Heart right ventricle (tissue), 16 donors: ENCODE results near the gene ZNF646. TPM values are rescaled to one million over a fixed set of nuclear protein-coding genes. Genes with fewer than 3 reads are reported as not detected.

Experiments
- ATAC-seq, 8 donors: fragments of 200-7000 bp; cut with Tn5 transposase; one replicate each; pipeline ENCODE4 v1.9.1; 2020; ENCODE audit warnings: mild to moderate bottlenecking in 8 of 8, moderate library complexity in 8 of 8, moderate number of reproducible peaks in 1 of 8
- DNase-seq, 2 donors: peaks; one replicate each; pipeline ENCODE4 v3.0.0-alpha.2; 2020
- H3K27ac ChIP-seq, 10 donors: fragments of 200-600 bp; sonication (generic) in 2 of 10; one replicate each; pipeline versions ENCODE4 v1.5.0 to v1.8.0; 2020 to 2022; ENCODE audit warnings: mild to moderate bottlenecking in 3 of 10
- H3K27me3 ChIP-seq, 7 donors: fragments of 200-600 bp; one replicate each; pipeline ENCODE4 v1.8.0; 2021 to 2022; ENCODE audit warnings: mild to moderate bottlenecking in 2 of 7
- H3K36me3 ChIP-seq, 9 donors: fragments of 200-600 bp; sonication (generic) in 1 of 9; one replicate each; pipeline versions ENCODE4 v1.5.0 to v1.8.0; 2020 to 2022; ENCODE audit warnings: mild to moderate bottlenecking in 2 of 9
- H3K4me1 ChIP-seq, 9 donors: fragments of 200-600 bp; sonication (generic) in 1 of 9; one replicate each; pipeline versions ENCODE4 v1.5.0 to v1.8.0; 2020 to 2022; ENCODE audit warnings: mild to moderate bottlenecking in 4 of 9
- H3K4me3 ChIP-seq, 10 donors: fragments of 200-600 bp; sonication (generic) in 2 of 10; one replicate each; pipeline versions ENCODE4 v1.5.0 to v1.8.0; 2020 to 2022; ENCODE audit warnings: mild to moderate bottlenecking in 7 of 10, moderate library complexity in 2 of 10
- H3K9me3 ChIP-seq, 11 donors: fragments of 200-600 bp in 10 of 11; sonication (generic) in 2 of 11; one replicate each; pipeline versions ENCODE4 v1.5.0 to v1.8.0; 2013 to 2022; ENCODE audit warnings: mild to moderate bottlenecking in 2 of 11, control low read depth in 1 of 11, moderate library complexity in 1 of 11
- WGBS, 2 donors: extraction: QIAGEN DNeasy Blood & Tissue Kit; methylation state at CpG; one replicate each; pipeline ENCODE4 v1.1.7; 2013; ENCODE audit warnings: inconsistent platforms in 1 of 2; 5-methylcytosine and 5-hydroxymethylcytosine counted together
- intact Hi-C, 10 donors: fragments of 100-400 bp; cut with DNase I; formaldehyde crosslinking; loops; one replicate each; pipeline versions ENCODE4 v1.11.1 to v1.14.2; 2022
- polyA plus RNA-seq, 2 donors: library from polyadenylated mRNA; stranded (reverse); fragments of 200-250 nt; gene quantifications; one replicate each; pipeline ENCODE4 v1.2.3, GENCODE V29; 2013
- total RNA-seq, 10 donors: library from RNA; stranded (reverse); fragmentation: NEBNext Ultra II Directional in 3 of 10; extraction: Animal tissue kit (Norgen Biotek cat#: 25700) in 3 of 10; gene quantifications; one replicate each; pipeline versions ENCODE4 v1.2.1 to v1.2.4, GENCODE V29; 2021 to 2023
- TF ChIP-seq, protein P1 (sequence below), 9 donors: fragments of 200-600 bp; sonication (generic) in 2 of 9; IDR thresholded peaks; one replicate each; pipeline versions ENCODE4 v1.5.0 to v1.8.0; 2021 to 2022; ENCODE audit warnings: antibody characterized with exemption in 9 of 9, mild to moderate bottlenecking in 5 of 9, moderate library complexity in 1 of 9
- donor health status: Arrhythmogenic right ventricular cardiomyopathy.
- donor health status: ischemic (EF 13 %, LVEDD 7.1; RV severe dilation, severe dysfunction).
- donor health status: healthy with polysubstance abuse.
- donor health status: DM: no; HTN: yes; CAD: no.
- donor health status: DM: no; HTN: no; CAD: no.
- donor health status: ischemic (EF 25% LVEDD 6.9; RV normal size, moderate dysfunction).
- donor health status: ischemic (EF 25% LVEDD 5.7; RV mildly dilated, moderate dysfunction).
- donor health status: healthy.
- donor health status: DM: yes; HTN: yes; CAD: no.
- donor health status: Ischemic cardiomyopathy.
- donor health status: ischemic (EF 35%, LVEDD 5.7; RV mildly dilated, moderate dysfunction).
- donor health status: nonischemic (EF 11% LVEDD 7.7; RV severe dilation, severe dysfunction).
- donor health status: DM: yes; HTN: yes; CAD: no.
- donor health status: PGD.
- donor health status: ischemic (EF 29% LVEDD 5.4; RV normal size, mild dysfunction).
- donor health status: nonischemic (EF 23%, LVEDD 6.1; RV moderate dilation, normal function).

The ZNF646 gene
- total and polyA plus RNA-seq, 12 donors = 2.7 to 12.0 (median 8.4) TPM

- no peaks in the 10 kb centered on the region for H3K27me3 ChIP-seq
- peak overlapping the region in 1 of 10 donors; percentile 2 for H3K27ac ChIP-seq
- H3K4me3 ChIP-seq = no peak overlapping the region
- intact Hi-C loops = loop anchor here in 3 of 10 donors (5.0 to 10.0 kb wide), 2 partner anchors 36 to 52 kb away; partner anchors contain the start of genes ZNF646 (in 2 of the 3), ZNF668 (in 2 of the 3) and HSD3B7 (in 1 of the 3)
- peaks cover 0 to 40% (median 20%) of the 10 kb centered on the region in 9 donors for H3K4me1 ChIP-seq
- DNase-seq (no peak), ATAC-seq (no peak)
- H3K36me3 ChIP-seq = peaks cover 0 to 74% (median 44%) of the 10 kb centered on the region in 9 donors
- WGBS, 2 donors = 50 to 79% methylated on average over 2 of the region's 2 CpGs
- no peaks in the 10 kb centered on the region for H3K9me3 ChIP-seq
- TF ChIP-seq, protein P1, sequence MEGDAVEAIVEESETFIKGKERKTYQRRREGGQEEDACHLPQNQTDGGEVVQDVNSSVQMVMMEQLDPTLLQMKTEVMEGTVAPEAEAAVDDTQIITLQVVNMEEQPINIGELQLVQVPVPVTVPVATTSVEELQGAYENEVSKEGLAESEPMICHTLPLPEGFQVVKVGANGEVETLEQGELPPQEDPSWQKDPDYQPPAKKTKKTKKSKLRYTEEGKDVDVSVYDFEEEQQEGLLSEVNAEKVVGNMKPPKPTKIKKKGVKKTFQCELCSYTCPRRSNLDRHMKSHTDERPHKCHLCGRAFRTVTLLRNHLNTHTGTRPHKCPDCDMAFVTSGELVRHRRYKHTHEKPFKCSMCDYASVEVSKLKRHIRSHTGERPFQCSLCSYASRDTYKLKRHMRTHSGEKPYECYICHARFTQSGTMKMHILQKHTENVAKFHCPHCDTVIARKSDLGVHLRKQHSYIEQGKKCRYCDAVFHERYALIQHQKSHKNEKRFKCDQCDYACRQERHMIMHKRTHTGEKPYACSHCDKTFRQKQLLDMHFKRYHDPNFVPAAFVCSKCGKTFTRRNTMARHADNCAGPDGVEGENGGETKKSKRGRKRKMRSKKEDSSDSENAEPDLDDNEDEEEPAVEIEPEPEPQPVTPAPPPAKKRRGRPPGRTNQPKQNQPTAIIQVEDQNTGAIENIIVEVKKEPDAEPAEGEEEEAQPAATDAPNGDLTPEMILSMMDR (IDR thresholded peaks at IDR 0.05) = no peak
Measured at GRCh38 chr16:31036691-31037090, 37.5 kb upstream of the ZNF646 start.

DNA sequence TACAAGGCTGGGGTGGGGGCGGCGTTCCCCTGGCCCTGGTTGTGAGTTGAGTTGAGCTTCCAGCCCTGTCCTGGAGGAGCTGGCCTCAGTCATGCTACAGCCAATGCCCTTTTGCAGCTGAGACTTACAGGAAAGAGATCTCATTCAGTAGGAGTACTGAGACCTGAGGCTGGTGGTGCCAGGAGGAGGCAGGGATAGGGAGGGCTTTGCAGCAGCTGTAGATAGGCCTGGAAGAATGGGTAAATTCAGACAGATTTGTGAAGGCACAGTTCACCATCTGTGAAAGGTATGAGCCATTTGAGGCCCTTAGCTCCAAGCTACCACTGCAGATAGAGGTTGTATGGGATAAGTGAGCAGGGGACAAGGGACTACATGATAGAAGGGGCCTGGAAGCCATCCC is 35.2 kb upstream of the ZNF646 start:
- TF ChIP-seq, protein P1 (IDR thresholded peaks at IDR 0.05) = no peak
- intact Hi-C loops = loop anchor here in 3 of 10 donors (5.0 to 10.0 kb wide), 2 partner anchors 33 to 54 kb away; partner anchors contain the start of genes ZNF646 (in 2 of the 3), ZNF668 (in 2 of the 3) and HSD3B7 (in 1 of the 3)
- H3K4me3 ChIP-seq = no peak overlapping the region
- H3K4me1 ChIP-seq = peaks cover 0 to 29% (median 12%) of the 10 kb centered on the region in 9 donors
- ATAC-seq = no peak
- 96 to 98% methylated on average over 2 of the region's 2 CpGs for WGBS, 2 donors
- H3K36me3 ChIP-seq = peaks cover 0 to 97% (median 54%) of the 10 kb centered on the region in 9 donors
- H3K27me3 ChIP-seq = no peaks in the 10 kb centered on the region
- H3K27ac ChIP-seq = no peak overlapping the region
- DNase-seq = no peak
- no peaks in the 10 kb centered on the region for H3K9me3 ChIP-seq

DNA sequence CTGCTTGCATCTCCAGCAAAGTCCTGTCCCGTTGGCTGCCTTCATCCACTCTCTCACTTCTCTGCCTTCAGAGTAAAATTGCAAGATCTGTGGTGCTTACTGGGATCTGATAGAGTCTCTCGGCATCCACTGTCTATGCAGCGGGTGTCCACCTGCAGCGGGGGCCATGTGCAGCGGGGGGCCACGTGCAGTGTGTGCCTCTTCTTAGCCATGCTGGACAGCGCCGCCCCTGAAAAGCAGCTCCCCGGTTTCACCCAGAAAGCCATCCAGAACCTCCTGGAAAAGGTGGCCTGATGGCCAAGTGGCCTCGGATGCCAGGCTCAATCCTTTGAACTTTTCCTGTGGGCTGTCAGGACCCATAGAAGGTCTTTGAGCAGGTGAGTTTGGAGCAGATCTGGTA is 31.4 kb upstream of the ZNF646 start:
- no peaks in the 10 kb centered on the region for H3K27me3 ChIP-seq
- TF ChIP-seq, protein P1 (IDR thresholded peaks at IDR 0.05) = no peak
- H3K9me3 ChIP-seq = no peaks in the 10 kb centered on the region
- ATAC-seq (no peak), DNase-seq (no peak)
- 90 to 92% methylated on average over 10 of the region's 10 CpGs for WGBS, 2 donors
- H3K36me3 ChIP-seq = peaks cover 0 to 63% (median 45%) of the 10 kb centered on the region in 9 donors
- H3K4me3 ChIP-seq = no peak overlapping the region
- intact Hi-C loops = no loop called here
- no peak overlapping the region for H3K27ac ChIP-seq
- H3K4me1 ChIP-seq = no peaks in the 10 kb centered on the region

DNA sequence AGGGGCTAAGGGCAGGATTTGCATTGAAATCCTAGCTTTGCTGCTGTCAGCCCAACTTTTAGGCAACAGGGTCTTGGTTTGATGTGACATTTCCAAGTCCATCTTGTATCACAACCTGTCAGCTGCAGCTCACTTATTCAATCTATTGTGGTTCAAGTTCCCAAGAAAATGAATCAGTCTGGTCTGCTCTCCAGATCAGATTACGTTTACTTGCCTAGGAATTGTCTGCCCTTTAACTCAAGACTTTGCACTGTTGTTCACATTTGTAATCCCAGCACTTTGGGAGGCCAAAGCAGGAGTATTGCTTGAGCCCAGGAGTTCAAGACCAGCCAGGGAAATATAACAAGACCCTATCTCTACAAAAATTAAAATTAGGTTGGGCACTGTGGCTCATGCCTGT is 30.9 kb upstream of the ZNF646 start:
- Histone ChIP-seq H3K4me1 (peaks cover 0 to 3% (median 0%) of the 10 kb centered on the region in 9 donors), H3K27ac (no peak overlapping the region), H3K36me3 (peaks cover 0 to 58% (median 40%) of the 10 kb centered on the region in 9 donors), H3K27me3 (no peaks in the 10 kb centered on the region), H3K9me3 (no peaks in the 10 kb centered on the region), H3K4me3 (no peak overlapping the region)
- no peak for ATAC-seq
- DNase-seq = no peak
- 89 to 100% methylated on average over 1 of the region's 1 CpG for WGBS, 2 donors
- intact Hi-C loops = no loop called here
- TF ChIP-seq, protein P1 (IDR thresholded peaks at IDR 0.05) = no peak
